GM21529 (cell line): ENCODE data around the gene EPX.
A peak's percentile ranks its signal among the peaks of the same experiment; 100 is the strongest.

Experiments
- ATAC-seq: cut with Tn5 transposase; IDR thresholded peaks from one replicate; pipeline ENCODE4 v1.9.1; 2021; ENCODE audit not compliant: unreplicated experiment

The EPX gene

GRCh38 chr17:58224315-58224714, 31.8 kb downstream of the EPX start:
- ATAC-seq, result no peak

DNA sequence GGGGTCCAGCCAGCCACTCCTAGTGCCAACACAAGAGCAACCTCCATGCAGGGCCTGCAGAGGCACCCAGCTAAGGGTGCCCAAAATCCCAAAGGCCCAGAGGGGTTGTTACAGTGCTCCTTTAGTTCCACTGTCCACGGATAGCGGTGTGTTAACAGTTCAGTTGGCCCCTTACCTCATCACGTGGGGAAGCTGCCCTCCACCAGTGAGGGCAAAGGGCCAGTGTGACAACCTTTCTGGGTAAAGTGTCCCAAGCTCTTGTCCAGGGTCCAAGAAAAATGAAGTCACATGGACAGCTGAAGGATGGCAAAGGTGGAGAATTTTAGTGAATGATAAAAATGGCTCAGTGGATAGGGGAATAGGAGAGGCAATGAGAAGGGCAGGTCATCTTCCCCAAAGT, 35.2 kb downstream of the EPX start:
- no peak for ATAC-seq

GRCh38 chr17:58228679-58229078, 36.2 kb downstream of the EPX start:
- ATAC-seq, result no peak

- ATAC-seq, result no peak
These were observed 36.9 kb downstream of the EPX start for GRCh38 chr17:58229384-58229783.

GRCh38 chr17:58229881-58230280, 37.4 kb downstream of the EPX start:
- ATAC-seq, result no peak

GRCh38 chr17:58231641-58232040, 39.1 kb downstream of the EPX start:
- ATAC-seq, result no peak

DNA sequence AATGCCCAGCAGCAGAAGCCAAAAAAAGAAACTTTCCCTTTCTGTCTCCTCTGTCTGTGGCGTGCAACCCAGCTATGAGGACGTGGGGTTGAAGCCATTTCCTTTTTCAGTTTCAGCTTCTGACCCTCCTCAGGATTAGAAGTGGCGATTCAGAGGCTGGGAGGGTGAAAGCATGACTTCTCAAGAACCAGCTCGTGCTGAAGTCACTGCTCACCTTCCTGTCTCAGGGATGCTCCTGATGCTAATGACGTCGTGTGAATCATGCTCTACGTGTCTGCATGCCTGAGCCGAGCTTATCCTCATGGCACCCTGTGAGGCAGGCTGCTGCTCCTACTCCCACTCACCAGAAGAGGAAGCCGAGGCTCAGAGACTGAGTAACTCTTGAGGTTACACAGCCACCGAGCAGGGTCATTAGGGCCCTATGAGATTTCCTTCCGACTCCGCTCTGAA, 40.2 kb downstream of the EPX start:
- peak; percentile 78 for ATAC-seq

DNA sequence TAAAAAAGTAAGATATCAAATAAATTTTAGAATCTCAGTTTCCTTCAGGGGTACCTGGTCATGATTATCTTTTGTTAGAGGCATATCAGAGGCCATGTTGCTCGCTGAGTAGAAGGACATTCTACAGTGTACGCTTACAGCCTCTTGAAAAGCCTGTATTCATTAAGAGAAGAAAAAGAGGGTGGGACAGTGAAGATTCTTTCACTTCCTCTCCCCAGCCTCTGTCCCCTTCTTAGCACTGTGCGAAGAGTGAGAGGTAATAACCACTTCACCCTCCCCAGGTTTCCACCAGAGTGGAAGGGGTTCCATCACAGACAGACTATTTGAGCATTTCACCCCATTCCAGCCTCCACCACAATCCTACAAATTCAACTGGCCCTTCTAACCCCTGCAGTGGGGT, 41.0 kb downstream of the EPX start:
- peak; percentile 57 for ATAC-seq

- no peak for ATAC-seq
These were observed 42.0 kb downstream of the EPX start for GRCh38 chr17:58234512-58234911.

GRCh38 chr17:58235821-58236220, 43.3 kb downstream of the EPX start:
- ATAC-seq, result no peak

GRCh38 chr17:58236394-58236793, 43.9 kb downstream of the EPX start:
- no peak for ATAC-seq

DNA sequence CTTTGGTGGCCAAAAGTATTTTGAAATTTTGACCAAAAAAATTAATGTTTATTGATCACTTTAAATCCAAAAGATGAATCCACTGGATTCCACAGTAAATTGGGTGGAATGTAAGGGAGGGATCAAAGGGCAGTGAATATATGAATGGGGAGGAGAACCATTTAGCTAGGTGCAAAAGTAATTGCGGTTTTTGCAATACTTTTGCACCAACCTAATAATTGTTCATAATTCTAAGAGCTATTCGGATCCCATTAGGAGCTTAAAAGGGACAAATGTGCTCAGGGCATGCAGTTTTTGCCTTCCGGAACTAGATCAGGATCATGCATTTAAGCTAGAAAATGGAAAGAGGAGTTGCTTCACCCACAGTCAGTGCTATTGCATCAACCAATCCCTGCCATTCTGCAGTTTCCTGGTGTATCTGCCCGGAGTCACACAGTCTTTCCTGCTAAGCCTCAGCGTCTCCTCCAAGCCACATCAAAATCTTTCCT, 45.7 kb downstream of the EPX start, which contains the start of gene LPO:
TSS of gene LPO (plus strand) at position 438 of the 488 bp plus-strand sequence. CDS start 4,396 bp downstream, outside the sequence.
- no peak for ATAC-seq

- no peak for ATAC-seq
These were observed 47.5 kb downstream of the EPX start for GRCh38 chr17:58239987-58240386.

DNA sequence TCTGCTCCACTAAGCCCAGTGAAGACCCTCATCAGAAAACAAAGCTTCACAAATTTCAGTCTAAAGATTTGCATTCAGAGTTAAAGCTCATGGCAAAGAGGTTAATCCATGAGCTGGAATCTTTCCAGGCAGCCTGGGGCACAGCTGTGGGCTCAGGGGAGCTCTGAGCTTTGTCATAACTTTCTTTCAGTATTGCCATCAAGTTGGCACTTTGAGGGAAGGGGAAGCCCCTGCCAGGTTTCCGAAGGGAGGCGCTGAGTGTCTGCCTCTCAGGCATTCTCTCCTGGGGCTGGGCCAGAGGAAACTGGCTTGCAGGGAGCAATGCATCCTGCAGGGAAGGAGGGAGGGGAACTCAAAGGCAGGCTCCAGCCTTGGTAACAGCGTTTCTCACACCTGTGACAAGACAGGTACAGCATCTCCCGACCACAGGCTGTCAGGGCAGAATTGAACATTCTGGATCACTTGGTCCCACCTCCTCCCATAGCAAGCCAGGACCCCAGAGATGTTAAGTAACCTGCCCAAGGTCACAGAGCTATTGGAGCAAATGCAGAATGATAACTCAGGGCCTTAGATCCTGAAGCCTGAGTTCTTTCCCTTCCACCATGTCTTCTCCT, 49.8 kb downstream of the EPX start:
- peak; percentile 51 for ATAC-seq

- ATAC-seq, result no peak
These were observed 52.4 kb downstream of the EPX start for GRCh38 chr17:58244963-58245362.

DNA sequence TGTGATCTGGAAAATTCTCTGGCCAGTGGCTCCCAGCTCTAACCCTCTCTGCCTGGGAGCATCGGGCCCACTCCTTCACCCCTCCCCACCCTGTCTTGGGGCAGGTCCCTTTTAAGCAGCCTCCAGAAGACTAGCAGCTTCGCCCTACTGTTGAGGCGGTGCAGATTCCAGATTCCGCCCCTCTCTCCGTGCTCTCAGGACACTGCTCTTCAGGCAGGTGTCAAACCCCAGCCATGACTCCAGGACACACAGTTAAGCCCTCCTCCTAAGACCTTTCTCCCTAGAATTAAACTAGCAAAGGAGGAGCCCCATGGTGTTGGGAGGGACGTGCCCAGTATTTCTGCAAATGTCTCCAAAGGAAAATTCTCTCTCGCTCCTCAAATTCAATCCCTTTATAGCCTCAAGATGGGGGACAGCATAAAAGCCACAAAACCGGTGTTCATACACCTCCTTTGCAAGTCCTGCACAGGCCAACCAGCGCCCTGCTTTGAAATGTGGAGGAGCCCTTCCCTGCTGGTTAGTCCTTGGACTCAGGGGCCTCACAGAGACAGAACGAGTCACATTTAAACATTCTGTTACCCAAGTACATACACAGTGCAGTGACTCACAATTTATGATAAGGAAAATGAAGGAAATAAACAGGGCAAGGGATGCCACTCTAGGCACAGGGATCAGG, 53.0 kb downstream of the EPX start:
- ATAC-seq, result no peak

GRCh38 chr17:58246104-58246740, 53.7 kb downstream of the EPX start:
- no peak for ATAC-seq

GRCh38 chr17:58246781-58247180, 54.3 kb downstream of the EPX start:
- ATAC-seq, result no peak

- no peak for ATAC-seq
These were observed 55.2 kb downstream of the EPX start for GRCh38 chr17:58247511-58248363.

DNA sequence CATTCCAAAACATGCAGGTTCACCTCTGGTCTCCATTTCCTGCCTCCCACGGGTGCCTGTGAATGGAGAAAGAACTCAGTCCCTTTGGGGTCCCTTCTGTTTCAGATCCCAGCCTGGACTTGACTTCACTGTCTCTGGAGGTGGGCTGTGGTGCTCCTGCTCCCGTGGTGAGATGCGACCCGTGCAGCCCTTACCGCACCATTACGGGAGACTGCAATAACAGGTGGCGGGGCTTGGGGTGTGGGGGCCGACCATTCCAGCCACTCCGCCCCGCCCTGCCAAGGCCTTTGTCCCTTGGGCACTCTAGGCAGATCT, 56.4 kb downstream of the EPX start:
- no peak for ATAC-seq
